ENCODE results near the gene REN.

- TF ChIP-seq CTCF (IDR thresholded peaks at IDR 0.05; ENCODE audit: low read length) (no peak), EZH2 (IDR thresholded peaks at IDR 0.05; ENCODE audit: borderline replicate concordance, low read length) (no peak)
Observed at GRCh38 chr1:204125759-204126351, 40.3 kb downstream of the REN start.
